Measurements from ENCODE around the gene SPACDR. TPM values are rescaled to one million over a fixed set of nuclear protein-coding genes. Genes with fewer than 3 reads are reported as not detected.

The SPACDR gene
- total RNA-seq, 1 donor from 2014 or later: 0.88 TPM

DNA sequence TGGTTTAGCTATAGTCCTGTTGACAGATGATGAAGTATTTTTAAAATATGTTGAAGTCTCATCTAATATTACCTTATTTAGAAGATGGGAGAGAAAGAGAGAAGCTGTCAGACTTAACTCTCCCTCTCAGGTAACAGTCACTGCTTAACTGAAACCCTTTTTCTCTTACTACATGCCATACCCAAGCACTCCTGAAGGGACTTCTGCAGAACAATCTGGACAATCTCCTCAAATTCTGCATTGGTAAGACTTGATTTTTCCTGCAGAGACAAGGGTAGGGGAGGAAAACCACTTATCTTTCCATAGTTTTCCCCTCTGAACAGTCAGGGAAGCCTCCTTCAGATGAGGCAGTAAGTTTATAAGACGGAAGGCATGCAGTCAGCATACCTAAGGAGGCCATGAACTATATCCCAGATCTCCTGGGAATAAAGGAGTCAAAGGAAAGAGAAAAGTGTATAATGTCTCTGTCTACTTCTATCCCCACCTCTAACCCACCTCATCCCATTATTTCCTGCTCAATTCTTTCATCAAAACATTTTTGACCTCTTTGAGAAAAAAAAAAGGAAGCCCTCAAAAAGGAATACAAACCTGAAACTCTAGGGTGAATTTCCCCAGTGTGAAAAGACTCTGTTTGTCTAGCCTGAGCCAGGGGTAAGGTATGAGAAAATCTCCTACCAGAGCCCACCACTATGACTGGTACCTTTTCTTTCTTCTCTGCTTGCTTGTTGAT lies 45.0 kb downstream of the SPACDR start:
- no peaks in the 10 kb centered on the region for H3K9me3 ChIP-seq (replicated peaks)
- intact Hi-C loops (cut with micrococcal nuclease): no loop called here
- peaks cover 6% of the 10 kb centered on the region for H3K36me3 ChIP-seq
- no peak overlapping the region for H3K4me3 ChIP-seq
- no peaks in the 10 kb centered on the region for H3K27me3 ChIP-seq (ENCODE audit: low read depth)
- H3K27ac ChIP-seq (replicated peaks): no peak overlapping the region
- no peaks in the 10 kb centered on the region for H3K4me1 ChIP-seq
- DNase-seq: no peak
- TF ChIP-seq, protein P1, sequence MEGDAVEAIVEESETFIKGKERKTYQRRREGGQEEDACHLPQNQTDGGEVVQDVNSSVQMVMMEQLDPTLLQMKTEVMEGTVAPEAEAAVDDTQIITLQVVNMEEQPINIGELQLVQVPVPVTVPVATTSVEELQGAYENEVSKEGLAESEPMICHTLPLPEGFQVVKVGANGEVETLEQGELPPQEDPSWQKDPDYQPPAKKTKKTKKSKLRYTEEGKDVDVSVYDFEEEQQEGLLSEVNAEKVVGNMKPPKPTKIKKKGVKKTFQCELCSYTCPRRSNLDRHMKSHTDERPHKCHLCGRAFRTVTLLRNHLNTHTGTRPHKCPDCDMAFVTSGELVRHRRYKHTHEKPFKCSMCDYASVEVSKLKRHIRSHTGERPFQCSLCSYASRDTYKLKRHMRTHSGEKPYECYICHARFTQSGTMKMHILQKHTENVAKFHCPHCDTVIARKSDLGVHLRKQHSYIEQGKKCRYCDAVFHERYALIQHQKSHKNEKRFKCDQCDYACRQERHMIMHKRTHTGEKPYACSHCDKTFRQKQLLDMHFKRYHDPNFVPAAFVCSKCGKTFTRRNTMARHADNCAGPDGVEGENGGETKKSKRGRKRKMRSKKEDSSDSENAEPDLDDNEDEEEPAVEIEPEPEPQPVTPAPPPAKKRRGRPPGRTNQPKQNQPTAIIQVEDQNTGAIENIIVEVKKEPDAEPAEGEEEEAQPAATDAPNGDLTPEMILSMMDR (IDR thresholded peaks at IDR 0.05; ENCODE audit: borderline replicate concordance): no peak

DNA sequence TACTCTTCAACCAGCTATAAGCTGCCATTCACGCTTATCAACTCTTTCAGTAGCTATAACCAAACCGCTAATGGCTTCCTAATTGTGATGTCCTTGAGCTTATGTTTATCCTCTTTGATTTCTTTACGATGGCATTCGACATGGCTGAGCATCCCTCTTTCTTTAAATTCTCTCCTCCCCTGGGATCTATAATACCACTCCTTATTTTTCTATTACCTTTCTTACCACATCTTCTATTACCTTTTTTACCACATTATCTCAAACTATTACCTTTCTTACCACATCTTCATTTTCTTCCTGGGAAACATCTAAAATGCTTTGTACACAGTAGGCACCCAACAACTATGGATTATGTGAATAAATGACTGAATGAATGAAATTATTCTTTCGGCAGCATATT lies 48.6 kb downstream of the SPACDR start:
- Histone ChIP-seq H3K27ac (replicated peaks) (no peak overlapping the region), H3K4me3 (no peak overlapping the region), H3K9me3 (replicated peaks) (no peaks in the 10 kb centered on the region), H3K36me3 (no peaks in the 10 kb centered on the region), H3K27me3 (ENCODE audit: low read depth) (no peaks in the 10 kb centered on the region), H3K4me1 (no peaks in the 10 kb centered on the region)
- TF ChIP-seq, protein P1 (IDR thresholded peaks at IDR 0.05; ENCODE audit: borderline replicate concordance): no peak
- no peak for DNase-seq
- intact Hi-C loops (cut with micrococcal nuclease): no loop called here

DNA sequence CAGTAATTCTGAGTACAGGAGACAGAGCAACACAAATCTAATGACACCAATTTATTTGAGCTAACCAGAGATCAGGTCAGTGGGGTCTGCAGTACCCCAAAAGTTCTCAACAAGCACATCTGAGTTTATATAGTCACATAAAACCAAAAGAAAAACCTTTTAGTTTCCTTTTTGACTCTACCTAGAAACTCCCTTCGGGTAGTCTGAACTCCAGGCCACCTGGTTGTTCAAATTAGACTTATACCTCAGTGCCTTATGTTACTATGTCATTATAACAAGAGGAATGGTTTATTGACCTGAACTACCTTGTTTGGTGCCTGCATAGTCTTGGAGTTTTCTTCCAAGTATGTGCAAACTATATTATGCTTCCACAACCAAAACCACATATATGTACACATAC lies 50.2 kb downstream of the SPACDR start:
- no peak overlapping the region for H3K27ac ChIP-seq (replicated peaks)
- H3K36me3 ChIP-seq: no peaks in the 10 kb centered on the region
- intact Hi-C loops (cut with micrococcal nuclease): no loop called here
- H3K4me3 ChIP-seq: no peak overlapping the region
- no peaks in the 10 kb centered on the region for H3K9me3 ChIP-seq (replicated peaks)
- no peak for DNase-seq
- H3K4me1 ChIP-seq: no peaks in the 10 kb centered on the region
- no peaks in the 10 kb centered on the region for H3K27me3 ChIP-seq (ENCODE audit: low read depth)
- TF ChIP-seq, protein P1 (IDR thresholded peaks at IDR 0.05; ENCODE audit: borderline replicate concordance): no peak

DNA sequence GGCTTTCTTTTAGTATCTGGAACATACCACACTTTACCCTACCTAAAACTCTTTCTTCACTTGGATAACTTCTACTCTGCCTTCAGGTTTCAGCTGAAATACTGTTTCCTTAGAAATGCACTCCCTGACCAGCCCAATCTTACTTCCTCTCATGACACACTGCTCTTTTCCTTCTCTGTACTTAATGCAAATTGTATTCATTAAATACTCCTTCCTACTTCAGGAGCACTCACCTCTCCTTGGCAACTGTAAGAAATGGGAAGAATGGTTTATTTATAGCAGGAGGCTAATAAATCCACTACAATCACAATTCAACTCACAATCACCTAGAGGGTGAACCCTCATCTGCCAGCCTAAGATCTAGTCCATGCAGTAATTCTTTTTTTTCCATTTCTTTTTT lies 50.7 kb downstream of the SPACDR start:
- TF ChIP-seq, protein P1 (IDR thresholded peaks at IDR 0.05; ENCODE audit: borderline replicate concordance): no peak
- H3K27me3 ChIP-seq (ENCODE audit: low read depth): no peaks in the 10 kb centered on the region
- H3K9me3 ChIP-seq (replicated peaks): no peaks in the 10 kb centered on the region
- no peak overlapping the region for H3K27ac ChIP-seq (replicated peaks)
- H3K4me3 ChIP-seq: no peak overlapping the region
- intact Hi-C loops (cut with micrococcal nuclease): no loop called here
- H3K4me1 ChIP-seq: no peaks in the 10 kb centered on the region
- DNase-seq: no peak
- H3K36me3 ChIP-seq: no peaks in the 10 kb centered on the region

DNA sequence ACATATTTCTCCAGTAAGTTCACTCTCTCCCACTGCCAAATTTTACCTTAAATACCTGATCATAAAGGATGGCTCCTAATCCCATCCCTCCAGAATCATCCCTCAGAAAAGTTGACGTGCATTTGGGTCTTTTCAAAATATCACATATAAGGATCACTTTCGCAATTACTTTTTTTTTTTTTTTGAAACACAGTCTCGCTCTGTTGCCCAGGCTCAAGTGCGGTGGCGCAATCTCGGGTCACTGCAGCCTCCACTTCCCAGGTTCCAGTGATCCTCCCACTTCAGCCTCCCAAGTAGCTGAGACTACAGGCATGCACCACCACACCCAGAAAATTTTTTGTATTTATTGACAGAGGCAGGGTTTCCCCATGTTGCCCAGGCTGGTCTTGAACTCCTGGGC lies 53.0 kb downstream of the SPACDR start:
- Histone ChIP-seq H3K4me3 (no peak overlapping the region), H3K27ac (replicated peaks) (no peak overlapping the region), H3K9me3 (replicated peaks) (no peaks in the 10 kb centered on the region), H3K4me1 (no peaks in the 10 kb centered on the region), H3K36me3 (no peaks in the 10 kb centered on the region), H3K27me3 (ENCODE audit: low read depth) (no peaks in the 10 kb centered on the region)
- intact Hi-C loops (cut with micrococcal nuclease): no loop called here
- TF ChIP-seq, protein P1 (IDR thresholded peaks at IDR 0.05; ENCODE audit: borderline replicate concordance): no peak
- no peak for DNase-seq

All from left ventricle myocardium inferior (tissue), 1 donor.